B cell (primary cell): ENCODE data around the gene RIC1.

ENCODE experiments used
- CTCF ChIP-seq: fragments of 200-600 bp; IDR thresholded peaks from one replicate; pipeline ENCODE4 v1.8.0; 2022; ENCODE audit warnings: antibody characterized with exemption, mild to moderate bottlenecking
- EZH2 ChIP-seq: IDR thresholded peaks from 2 replicates; pipeline ENCODE4 v1.6.1; 2012; ENCODE audit warnings: borderline replicate concordance, low read depth, mild to moderate bottlenecking, moderate library complexity, low read length; ENCODE audit not compliant: insufficient read depth, poor library complexity, severe bottlenecking

- no peak for TF ChIP-seq CTCF
- no peak for TF ChIP-seq EZH2
Observed at GRCh38 chr9:5791870-5792269, 163.0 kb downstream of the RIC1 start.
